WTC11 (cell line): ENCODE results near the gene PLEKHF1. TPM values are rescaled to one million over a fixed set of nuclear protein-coding genes. Genes with fewer than 3 reads are reported as not detected.

Source experiments
- ARID4B ChIP-seq: sonication (generic); formaldehyde crosslinking; IDR thresholded peaks from 2 replicates; pipeline ENCODE4 v1.8.0; 2023; ENCODE audit warnings: missing genetic modification reagents, mild to moderate bottlenecking, borderline replicate concordance
- ATF1 ChIP-seq: sonication (generic); formaldehyde crosslinking; IDR thresholded peaks from 2 replicates; pipeline ENCODE4 v1.8.1; 2023; ENCODE audit warnings: mild to moderate bottlenecking, moderate library complexity, missing genetic modification reagents
- ATF3 ChIP-seq: sonication (generic); formaldehyde crosslinking; conservative IDR thresholded peaks from 2 replicates; pipeline ENCODE4 v1.8.1; 2022; ENCODE audit warnings: mild to moderate bottlenecking, missing genetic modification reagents
- CBFB ChIP-seq: sonication (generic); formaldehyde crosslinking; IDR thresholded peaks from 2 replicates; pipeline ENCODE4 v1.8.1; 2022; ENCODE audit warnings: mild to moderate bottlenecking, low read depth, missing genetic modification reagents
- ERG ChIP-seq: fragments of 250-450 bp; sonication (Bioruptor Pico); IDR thresholded peaks from 2 replicates; pipeline ENCODE4 v1.8.0; 2021; ENCODE audit warnings: mild to moderate bottlenecking
- FOXK1 ChIP-seq: sonication (generic); formaldehyde crosslinking; IDR thresholded peaks from 2 replicates; pipeline ENCODE4 v1.8.0; 2022; ENCODE audit warnings: mild to moderate bottlenecking, moderate library complexity, missing genetic modification reagents
- FOXP1 ChIP-seq: sonication (generic); formaldehyde crosslinking; IDR thresholded peaks from 2 replicates; pipeline ENCODE4 v1.8.0; 2022; ENCODE audit warnings: missing genetic modification reagents, mild to moderate bottlenecking, moderate library complexity, borderline replicate concordance
- GABPB1 ChIP-seq: sonication (generic); formaldehyde crosslinking; IDR thresholded peaks from 2 replicates; pipeline ENCODE4 v1.8.1; 2023; ENCODE audit warnings: mild to moderate bottlenecking, missing genetic modification reagents
- GTF2I ChIP-seq: fragments of 250-450 bp; sonication (Bioruptor Pico); conservative IDR thresholded peaks from 2 replicates; pipeline ENCODE4 v1.4.0; 2021; ENCODE audit warnings: mild to moderate bottlenecking
- MAX ChIP-seq: sonication (generic); formaldehyde crosslinking; IDR thresholded peaks from 2 replicates; pipeline ENCODE4 v1.8.0; 2022; ENCODE audit warnings: mild to moderate bottlenecking, missing genetic modification reagents
- MLX ChIP-seq: sonication (generic); formaldehyde crosslinking; IDR thresholded peaks from 2 replicates; pipeline ENCODE4 v1.8.1; 2023; ENCODE audit warnings: mild to moderate bottlenecking, missing genetic modification reagents, moderate library complexity
- USF1 ChIP-seq: sonication (generic); formaldehyde crosslinking; IDR thresholded peaks from 2 replicates; pipeline ENCODE4 v1.8.0; 2022; ENCODE audit warnings: mild to moderate bottlenecking, missing genetic modification reagents
- USF2 ChIP-seq: sonication (generic); formaldehyde crosslinking; IDR thresholded peaks from 2 replicates; pipeline ENCODE4 v1.8.1; 2023; ENCODE audit warnings: mild to moderate bottlenecking, missing genetic modification reagents, moderate library complexity
- ZBTB43 ChIP-seq: sonication (generic); formaldehyde crosslinking; IDR thresholded peaks from 2 replicates; pipeline ENCODE4 v1.8.1; 2023; ENCODE audit warnings: mild to moderate bottlenecking, missing genetic modification reagents
- ZNF532 ChIP-seq: fragments of 250-450 bp; sonication (Bioruptor Pico); IDR thresholded peaks from 2 replicates; pipeline ENCODE4 v1.9.0; 2021; ENCODE audit warnings: mild to moderate bottlenecking, borderline replicate concordance
- total RNA-seq: library from RNA; stranded (reverse); gene quantifications from 3 replicates; pipeline ENCODE4 v1.2.3, GENCODE V29; 2021

The PLEKHF1 gene
- total RNA-seq, 1 experiment from 2014 or later: 17.9 TPM

- TF ChIP-seq MLX (CRISPR knock-in tag) (no peak), ZBTB43 (CRISPR knock-in tag) (peak; percentile 60; the same call in 1 of the 2 replicates), ZNF532 (no peak), MAX (CRISPR knock-in tag) (peak; percentile 95), ATF3 (no peak), USF2 (CRISPR knock-in tag) (peak; percentile 45; the same call in 1 of the 2 replicates), FOXK1 (CRISPR knock-in tag) (peak; percentile 63; the same call in 1 of the 2 replicates), ATF1 (CRISPR knock-in tag) (no peak), GTF2I (CRISPR knock-in tag) (no peak), GABPB1 (no peak), ERG (CRISPR knock-in tag) (no peak), FOXP1 (CRISPR knock-in tag) (peak; percentile 86), USF1 (peak; percentile 56; the same call in 1 of the 2 replicates), CBFB (CRISPR knock-in tag) (no peak), ARID4B (CRISPR knock-in tag) (peak; percentile 49; the same call in 1 of the 2 replicates)
These were observed 58.9 kb downstream of the PLEKHF1 start (continued) for GRCh38 chr19:29724102-29724641.
